Activated CD4-positive, CD25-positive, alpha-beta regulatory T cell treated with anti-CD3 and anti-CD28 coated beads, Interleukin-2, amount 50 U/mL, for 72 hours (primary cell): ENCODE measurements around the gene ZNF654.
"Not testable (repeated sequence)": the region's sequence is repeated elsewhere in the genome, so short reads cannot be mapped to it uniquely, and the experiment has no call there.

ENCODE experiments used
- DNase-seq: peaks from one replicate; pipeline ENCODE4 v3.0.0; 2021

ZNF654 gene

DNA sequence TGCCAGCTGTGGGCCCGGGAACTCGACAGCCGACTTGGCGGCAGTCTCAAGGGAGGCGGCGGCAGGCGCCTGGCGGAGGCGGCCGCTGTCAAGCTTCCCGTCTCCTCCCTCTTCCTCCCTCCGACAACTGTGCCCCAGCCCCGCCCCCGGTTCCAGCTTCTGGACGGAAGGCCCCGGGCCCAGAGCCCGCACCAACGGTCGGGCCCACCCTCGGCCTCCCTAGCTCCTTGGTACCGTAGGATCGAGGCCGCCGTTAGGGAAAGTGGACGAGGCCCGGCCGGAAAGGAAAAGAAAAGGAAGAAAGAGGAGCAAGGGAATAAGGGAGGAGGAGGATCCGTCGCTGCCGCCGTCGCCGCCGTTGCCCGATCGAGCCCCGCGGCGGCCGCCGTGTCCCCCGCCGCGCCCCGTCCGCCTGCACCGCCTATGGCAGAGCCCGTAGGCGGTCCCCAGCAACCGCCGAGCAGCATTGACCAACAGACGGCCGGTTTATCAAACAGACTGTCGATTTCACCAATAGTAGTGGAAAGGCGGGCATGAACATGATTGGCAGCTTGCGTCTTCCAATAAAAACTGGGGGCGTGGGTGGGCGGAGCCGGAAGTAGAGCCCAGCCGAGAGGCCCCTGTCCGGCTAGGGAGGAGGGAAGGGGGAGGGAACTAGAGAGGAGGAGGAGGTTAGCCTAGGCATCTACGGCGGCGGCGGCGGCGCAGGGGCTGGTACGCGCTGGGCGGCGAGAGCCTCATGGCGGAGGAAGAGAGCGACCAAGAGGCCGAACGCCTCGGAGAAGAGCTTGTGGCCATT is at the start of gene ZNF654, which contains the start of gene CGGBP1:
Gene ZNF654 (plus strand): TSS at position 675 of the 799 bp plus-strand sequence. CDS start 65 bp downstream, at position 740.
Gene CGGBP1 (minus strand): TSS at position 425 of the 799 bp plus-strand sequence. CDS start 3,029 bp downstream, outside the sequence.
- peak; percentile 98 for DNase-seq

DNA sequence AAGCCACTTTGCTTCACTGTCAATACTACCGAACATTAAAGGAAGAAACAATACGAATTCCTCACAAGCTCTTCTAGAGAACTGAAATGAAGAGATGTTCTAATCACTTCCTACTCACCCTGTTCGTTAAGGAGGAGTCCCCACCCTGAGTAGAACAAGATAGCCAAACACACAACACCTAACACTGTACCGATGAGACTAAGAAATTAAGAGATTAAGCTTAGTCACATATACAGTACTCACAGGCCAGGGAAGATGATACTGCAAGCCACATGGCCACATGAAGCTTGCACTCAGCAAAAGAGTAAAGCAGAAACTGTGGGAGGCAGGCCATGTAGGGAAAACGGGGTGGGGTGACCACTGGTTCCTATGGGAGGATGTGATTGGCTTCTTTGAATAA is 48.2 kb upstream of the ZNF654 start:
- no peak for DNase-seq

DNA sequence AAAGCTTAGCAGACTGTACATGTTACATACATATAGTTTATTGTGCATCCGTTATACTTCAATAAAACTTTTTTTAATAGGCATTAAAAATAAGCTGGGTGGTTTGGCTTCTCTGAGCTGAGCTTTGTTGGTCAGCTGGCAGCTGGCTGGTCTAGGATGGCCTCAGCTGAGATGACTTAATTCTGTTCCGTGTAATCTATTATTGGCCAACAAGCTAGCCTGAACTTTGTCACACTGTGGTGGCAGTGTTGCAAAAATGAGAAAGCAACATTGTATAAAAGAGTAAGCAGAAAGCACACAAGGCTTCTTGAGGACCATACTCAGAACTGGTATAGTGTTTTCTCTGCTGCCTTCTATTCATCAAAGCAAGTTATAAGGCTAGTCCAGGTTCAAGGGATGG is 45.5 kb upstream of the ZNF654 start:
- no peak for DNase-seq

DNA sequence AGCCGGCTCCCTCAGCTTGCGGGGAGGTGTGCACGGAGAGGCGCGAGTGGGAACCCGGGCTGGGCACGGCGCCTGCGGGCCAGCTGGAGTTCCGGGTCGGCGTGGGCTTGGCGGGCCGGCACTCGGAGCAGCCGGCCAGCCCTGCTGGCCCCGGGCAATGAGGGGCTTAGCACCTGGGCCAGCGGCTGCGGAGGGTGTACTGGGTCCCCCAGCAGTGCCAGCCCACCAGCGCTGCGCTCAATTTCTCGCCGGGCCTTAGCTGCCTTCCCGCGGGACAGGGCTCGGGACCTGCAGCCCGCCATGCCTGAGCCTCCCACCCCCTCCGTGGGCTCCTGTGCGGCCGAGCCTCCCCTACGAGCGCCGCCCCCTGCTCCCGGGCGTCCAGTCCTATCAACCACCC is 43.4 kb upstream of the ZNF654 start:
- not testable (repeated sequence) for DNase-seq

DNA sequence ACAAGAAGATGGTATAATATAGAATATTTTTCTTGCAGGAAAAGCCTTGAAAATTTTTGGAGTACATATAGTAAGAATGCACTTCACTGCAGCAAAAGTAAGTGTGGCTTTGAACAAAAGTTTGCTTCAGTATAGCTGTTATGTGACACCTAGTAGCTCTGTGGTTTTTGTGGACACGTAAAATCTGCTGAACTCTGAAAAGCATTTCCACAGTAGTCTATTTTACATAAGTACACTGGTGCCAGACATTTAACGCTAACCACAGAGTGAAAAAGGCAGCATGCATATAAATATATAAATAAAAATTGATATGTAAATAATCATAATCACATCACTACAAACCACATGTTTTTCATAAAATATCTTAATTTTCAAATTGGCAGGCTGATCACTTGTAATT is 40.0 kb upstream of the ZNF654 start:
- DNase-seq, result no peak

DNA sequence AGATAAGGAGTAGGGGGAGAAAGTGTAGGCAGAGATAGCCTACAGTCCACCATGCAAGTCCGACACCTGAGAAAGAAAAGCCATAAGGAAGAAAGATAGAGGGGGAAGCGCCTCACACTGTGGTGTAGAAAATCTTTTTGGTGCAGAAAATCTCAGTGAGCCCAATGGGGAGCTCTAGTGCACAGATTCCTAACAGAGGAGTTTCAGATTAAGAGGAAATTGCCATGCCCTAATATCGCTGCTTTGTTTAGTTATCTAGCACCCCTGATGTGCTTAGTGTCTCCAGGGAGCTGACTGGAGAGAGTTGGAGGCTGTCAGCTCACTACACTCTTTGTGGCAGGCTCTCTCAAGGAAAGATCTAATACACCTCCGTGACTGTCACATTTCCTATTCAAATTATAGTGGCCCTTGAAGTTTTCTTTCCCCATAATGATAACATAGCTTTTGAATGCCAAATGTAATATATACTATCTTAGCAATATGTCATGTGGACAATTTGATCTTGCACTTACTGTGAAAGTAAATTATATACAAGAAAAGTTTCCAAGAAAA is 34.0 kb upstream of the ZNF654 start:
- no peak for DNase-seq

DNA sequence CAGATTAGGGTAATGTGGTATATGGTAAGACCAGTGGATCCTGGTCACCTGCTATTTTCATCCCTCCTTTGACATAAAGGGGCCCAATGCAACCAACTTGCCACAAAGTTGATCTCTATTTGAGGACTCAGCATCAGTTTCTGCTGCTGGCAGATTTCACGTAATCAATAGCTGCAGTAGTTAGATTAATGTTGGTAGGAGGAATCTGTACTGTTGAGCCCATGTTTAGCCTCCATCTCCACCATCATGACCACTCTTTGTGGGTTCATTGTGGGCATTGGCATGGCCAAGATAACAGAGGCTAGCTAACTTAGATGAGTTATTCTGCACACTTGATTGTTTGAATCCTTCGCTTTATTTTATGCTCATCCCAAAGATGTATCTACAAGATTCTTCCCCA is 30.2 kb upstream of the ZNF654 start:
- no peak for DNase-seq

DNA sequence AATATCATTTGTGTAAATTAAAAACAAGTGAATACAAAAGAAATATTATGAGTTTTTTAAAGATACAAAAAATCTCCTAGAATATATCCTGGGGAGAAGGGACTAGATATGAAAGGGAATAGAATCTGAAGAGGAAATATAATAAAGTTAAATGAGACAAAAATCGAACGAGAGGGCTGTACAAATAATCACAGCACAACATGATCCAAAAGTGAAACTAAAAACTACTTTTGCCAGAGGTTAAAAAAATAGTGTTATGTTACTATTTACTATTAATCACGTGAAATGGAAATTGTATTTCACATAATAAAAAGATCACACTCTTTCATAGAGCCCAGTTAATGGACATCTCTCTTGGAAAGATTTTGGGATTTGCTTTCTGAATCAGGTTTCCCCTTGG is 28.8 kb upstream of the ZNF654 start:
- DNase-seq, result no peak

DNA sequence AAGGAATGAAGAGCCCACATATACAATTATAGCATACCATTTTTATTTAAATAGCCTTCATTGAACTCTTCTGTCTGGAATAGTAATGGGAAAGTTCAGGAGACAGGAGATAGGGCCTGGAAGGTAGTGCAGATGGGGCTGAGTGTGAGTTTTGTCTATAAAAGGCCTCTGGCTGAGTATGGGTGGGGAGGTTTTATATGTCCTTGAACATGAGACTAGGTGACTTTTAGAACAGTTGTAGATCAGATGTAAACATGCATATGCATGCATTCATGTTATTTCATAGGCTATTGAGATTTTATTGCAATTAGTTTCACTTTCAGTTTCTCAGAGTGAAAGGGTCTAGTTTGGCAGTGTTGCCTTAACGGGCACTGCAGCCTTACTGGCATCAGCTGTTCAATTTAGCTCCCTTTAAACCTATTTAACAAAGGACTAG is 27.4 kb upstream of the ZNF654 start:
- DNase-seq, result no peak

DNA sequence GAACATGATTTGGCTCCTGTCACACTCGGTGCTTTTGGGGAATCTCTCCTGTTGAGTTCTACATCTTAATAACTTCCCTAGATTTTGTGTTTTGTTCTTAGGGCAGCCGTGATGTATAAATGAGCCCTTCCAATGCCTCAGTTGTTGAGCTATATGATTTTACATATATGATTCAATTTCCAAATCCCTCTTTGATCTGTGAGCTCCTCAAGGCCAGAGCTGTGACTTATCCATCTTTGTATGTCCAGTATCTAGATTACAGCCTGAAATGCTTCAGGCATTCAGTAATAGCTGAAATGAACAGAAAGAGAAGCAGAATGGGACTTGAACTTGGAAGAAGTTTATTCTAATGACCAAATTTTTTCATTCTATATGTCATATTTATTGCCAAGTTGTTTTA is 26.8 kb upstream of the ZNF654 start:
- DNase-seq, result no peak

DNA sequence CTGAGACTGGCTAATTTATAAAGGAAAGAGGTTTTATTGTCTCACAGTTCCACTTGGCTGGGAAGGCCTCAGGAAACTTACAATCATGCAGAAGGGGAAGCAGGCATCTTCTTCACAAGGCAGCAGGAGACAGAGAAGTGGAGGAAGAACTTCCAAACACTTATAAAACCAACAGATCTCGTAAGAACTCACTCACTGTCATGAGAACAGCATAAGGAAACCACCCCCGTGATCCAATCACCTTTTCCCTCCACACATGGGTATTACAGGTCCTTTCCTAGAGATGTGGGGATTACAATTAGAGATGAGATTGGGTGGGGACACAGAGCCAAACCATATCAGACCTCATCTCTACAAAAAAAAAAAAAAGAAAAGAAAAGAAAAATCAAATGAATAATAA is 26.0 kb upstream of the ZNF654 start:
- no peak for DNase-seq

DNA sequence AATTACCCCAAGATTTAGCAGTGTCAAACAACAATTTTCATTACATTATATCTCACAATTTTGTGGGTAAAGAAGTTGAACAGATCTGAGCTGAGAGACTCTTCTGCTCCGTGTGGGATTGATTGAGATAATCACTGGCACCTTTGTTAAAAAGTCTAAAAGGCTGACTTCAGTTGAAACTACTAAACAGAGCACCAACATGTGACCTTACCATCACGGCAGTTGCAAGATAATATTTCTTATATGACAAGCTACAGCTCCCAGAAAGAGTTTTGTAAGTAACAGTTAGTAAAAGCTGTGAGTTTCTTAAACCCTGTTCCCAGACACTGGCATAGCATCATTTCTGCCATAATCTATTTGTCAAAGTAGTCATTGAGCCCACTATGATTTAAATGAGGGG is 25.2 kb upstream of the ZNF654 start:
- DNase-seq, result no peak

DNA sequence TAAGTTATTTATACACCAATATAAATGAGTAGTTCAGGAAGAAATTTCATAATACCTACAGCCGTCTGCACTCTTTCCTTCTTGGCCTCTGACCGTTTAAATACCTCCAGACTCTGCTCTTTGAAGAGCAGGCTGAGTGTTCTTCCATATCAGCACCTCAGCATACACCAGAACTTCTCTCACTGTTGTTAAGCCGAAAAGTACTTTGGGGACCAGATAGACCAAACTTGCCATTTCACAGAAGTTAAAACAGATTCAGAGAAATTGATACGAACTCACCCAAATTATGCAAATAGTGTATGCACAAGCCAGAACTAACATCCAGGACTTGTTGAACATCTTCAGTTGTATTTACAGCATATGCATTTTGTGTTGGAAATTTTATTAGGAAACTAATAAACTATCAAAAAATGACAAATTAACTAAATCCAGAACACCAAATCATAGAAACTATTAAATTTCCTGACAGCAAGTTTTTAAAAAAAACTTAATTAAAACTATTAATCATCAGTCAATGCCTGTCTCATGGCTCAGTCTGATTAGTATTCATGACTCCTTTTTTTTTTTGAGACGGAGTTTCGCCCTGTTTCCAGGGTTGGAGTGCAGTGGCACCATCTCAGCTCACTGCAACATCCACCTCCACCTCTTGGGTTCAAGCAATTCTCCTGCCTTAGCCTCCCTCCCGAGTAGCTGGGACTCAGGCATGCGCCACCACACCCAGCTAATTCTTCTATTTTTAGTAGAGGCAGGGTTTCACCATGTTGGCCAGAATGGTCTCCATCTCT is 24.4 kb upstream of the ZNF654 start:
- DNase-seq, result no peak

DNA sequence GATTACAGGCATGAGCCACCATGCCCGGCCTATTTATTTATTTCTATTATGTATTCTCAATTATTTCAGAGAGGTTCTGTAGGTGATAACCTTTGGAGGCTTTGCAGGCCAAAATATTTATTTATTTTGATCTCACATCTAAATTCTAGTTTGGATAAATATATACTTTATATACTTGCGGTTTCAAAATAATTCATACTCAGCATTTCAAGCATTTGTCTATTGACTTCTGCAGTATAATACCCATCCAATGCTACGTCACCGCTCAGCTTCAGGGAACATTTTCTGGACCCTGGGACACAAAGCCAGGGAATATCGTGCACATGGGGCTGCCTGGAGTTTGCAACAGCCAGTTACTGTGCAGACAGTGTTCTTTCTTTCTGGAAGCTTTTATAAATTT is 22.8 kb upstream of the ZNF654 start:
- no peak for DNase-seq

DNA sequence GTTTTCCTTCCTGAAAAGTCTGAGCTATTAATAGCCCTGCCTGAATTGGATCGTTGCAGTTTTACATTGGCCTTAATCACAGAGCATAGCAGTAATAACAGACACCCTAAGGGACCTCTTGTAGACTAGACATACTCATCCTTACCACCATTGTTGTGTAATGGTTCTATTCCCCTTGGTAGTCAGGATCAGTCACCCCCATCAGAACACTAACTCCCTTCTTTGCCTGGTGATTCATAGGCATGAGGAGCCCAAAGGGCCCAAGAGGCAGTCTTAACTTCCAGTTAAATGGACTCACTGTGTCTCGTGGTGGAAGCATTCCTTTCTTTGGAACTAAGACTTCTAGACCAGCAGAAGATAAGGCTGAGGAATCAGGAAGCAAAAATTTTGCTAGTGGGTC is 20.5 kb upstream of the ZNF654 start:
- DNase-seq, result no peak

DNA sequence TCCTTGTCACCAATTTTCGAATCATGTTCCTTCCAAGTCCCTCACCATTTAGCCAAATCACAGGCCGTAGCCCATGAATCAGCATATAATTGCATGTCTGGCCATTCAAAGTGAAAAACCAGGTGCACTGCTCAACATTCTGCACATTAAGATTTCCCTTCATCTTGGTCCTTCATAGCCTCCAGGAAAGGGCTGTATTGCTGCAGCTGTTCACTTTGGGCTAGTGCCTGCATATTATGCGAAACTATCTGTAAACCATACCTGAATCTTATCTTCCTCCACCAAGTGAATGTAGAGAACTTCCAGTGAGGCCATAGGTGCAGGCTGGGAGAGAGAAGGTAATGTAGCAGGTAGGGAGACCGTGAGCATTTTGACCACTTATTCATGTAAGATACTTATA is 18.5 kb upstream of the ZNF654 start:
- DNase-seq, result no peak

DNA sequence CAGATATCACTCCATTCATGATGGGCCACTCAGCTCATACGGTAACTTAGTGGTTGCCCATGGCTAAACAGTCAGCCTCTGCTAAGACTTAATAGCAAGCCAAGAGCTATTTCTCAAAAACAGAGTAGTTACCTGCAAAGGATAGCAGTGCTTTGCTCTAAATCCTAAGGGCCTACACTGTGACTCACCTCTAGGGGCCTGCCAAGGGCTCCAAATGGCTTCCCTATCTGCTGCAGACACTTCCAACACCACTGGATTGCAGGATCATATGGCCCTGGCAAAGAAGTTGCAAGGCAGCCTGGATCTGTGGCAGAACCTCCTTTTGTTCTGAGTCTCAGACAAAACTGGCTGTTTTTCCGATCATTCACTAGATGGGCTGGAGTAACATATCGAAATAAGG is 18.1 kb upstream of the ZNF654 start:
- DNase-seq, result no peak

DNA sequence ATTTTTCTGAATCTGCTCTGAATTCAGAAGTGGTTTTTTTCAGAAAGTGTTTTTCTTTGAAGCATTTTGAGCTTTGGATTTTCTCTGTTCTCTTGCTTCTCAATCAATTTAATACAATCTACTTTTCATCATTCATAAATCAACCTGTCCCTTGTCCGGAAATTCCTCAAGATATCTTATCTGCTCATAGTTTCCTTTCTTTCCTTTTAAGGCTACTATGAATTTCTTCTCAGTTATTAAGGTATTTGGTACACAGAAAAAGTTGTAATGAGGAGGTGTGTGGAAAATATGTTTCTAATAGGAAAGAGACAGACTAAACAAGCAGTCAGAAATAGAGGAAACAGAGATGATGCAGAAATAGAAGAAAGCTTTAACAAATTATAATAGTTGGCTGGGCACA is 14.6 kb upstream of the ZNF654 start:
- no peak for DNase-seq

DNA sequence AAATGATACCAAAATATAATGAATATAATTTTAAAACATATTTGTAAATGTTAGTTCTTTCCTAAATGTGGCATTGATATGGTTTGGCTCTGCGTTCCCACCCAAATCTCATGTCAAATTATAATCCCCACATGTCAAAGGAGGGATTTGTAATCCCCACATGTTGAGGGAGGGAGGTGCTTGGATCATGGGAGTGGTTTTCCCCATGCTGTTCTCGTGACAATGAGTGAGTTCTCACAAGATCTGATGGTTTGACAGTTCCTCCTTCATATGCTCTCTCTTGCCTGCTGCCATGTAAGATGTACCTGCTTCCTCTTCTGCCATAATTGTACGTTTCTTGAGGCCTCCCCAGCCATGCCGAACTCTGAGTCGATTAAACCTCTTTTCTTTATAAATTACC is 12.3 kb upstream of the ZNF654 start:
- no peak for DNase-seq

DNA sequence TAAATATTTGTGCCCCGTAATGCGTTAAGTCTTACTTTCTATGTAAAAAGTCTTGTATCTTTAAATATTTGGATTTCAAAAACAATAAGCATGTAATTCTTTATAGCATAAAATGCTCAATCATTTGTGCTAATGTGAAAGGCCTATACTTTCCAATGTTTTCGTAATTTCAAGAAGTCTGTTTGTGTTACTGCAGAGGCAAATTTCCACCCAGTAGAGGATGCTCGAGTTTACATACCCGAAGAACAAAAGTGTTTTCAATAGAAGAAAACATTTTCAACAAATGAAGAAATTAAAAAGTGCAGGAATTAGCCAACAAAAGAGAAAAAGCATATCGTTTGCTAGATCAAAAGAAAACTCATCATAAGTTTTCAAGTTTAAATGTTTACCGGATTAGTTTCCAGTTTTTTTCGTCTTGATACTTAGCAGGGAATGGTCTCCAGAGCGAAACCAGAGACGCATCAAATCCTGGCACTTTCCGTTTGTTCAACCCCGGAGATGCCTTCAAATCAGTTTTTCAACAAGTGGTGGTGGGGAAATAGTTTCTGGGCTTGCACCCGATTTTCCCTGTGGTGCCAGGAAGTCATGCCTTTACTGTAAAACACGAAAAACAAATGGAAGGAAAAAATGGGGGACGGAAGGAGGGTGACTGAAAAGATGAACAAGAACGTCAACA is 1.3 kb upstream of the ZNF654 start:
- no peak for DNase-seq

DNA sequence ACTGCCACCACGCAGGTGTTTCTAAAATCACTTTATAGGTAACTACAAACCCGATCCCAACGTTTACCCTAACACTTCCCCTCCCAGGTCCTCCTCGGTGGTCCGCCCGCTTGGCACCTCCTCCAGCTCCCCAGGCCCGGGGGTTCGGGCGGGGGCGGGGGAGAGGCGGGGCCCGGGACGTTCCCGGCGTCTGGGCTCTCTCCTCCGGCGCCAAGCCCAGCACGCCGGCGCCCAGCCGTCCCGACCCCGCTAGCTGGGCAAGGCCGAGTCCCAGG is 812 bp upstream of the ZNF654 start:
- no peak for DNase-seq

DNA sequence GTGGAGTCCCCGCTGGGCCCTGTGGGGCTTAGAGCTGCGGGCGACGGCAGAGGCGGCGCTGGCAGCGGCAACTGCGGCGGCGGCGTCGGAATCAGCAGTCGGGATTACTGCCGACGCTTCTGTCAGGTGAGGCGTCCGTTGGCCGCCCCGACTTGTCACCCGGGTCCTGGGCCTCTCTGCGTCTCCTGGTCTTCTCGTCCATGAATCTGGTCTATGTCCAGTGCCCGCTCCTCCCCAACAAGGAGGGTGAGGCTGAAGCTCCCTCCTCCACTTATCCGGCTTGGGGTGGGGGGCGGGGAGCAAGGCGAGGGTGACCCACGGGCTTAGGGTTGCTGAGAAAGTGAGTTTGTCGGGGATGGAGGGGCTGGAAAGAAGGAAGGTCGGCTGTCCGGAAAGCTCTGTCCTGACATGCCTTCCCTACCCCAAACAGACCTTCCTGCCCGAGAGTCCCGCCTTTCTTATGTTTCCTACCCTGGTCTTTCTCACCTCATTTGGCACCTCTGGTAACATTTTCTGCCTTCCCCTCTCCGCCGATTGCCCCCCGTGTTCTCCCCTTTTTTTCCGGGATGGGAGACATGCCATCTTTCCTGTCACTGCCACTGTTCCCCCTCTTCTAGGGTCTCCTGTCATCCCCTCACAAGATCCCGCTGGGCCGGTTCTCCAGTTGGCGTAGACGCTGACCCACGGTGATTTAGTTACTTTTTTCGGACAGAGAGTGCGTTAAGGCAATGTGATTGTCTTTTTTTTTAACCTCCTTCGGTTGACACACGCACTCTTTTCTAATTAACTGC is 520 bp downstream of the ZNF654 start:
- DNase-seq, result no peak

DNA sequence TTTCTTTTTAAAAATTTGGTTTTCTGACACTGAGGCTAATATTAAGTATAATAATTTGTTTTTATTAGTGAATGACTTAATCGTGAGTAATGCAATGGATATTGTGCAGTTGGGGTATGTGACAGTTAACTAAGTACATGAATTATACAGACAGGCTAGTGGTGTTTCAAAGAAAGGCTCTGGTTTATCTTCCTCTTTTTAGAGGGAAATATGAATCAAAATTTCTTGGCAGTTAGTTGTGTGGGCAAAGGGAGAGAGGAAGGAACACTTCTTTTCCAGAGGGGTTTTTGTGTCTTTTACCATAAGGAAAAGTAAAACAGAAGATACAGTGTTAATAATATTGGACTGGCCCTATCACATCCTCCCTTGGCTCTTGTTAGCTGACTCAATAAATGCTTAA is 2.7 kb downstream of the ZNF654 start:
- DNase-seq, result no peak
